GM18858 (cell line): ENCODE measurements around the gene PAF1.
A peak's percentile ranks its signal among the peaks of the same experiment; 100 is the strongest.

Experiments used
- ATAC-seq: cut with Tn5 transposase; IDR thresholded peaks from one replicate; pipeline ENCODE4 v1.9.1; 2021; ENCODE audit not compliant: unreplicated experiment

Gene PAF1

GRCh38 chr19:39406656-39407409, 15.9 kb upstream of the PAF1 start, which contains the start of gene ZFP36:
Gene ZFP36 (plus strand): TSS chr19:39406847. CDS start chr19:39406905, 58 bp downstream.
- ATAC-seq = no peak

- no peak for ATAC-seq
Observed at GRCh38 chr19:39405958-39406655, 15.2 kb upstream of the PAF1 start.

- ATAC-seq = no peak
Observed at GRCh38 chr19:39405261-39405957, 14.5 kb upstream of the PAF1 start.

- ATAC-seq = no peak
Observed at GRCh38 chr19:39403331-39404312, 12.7 kb upstream of the PAF1 start.

DNA sequence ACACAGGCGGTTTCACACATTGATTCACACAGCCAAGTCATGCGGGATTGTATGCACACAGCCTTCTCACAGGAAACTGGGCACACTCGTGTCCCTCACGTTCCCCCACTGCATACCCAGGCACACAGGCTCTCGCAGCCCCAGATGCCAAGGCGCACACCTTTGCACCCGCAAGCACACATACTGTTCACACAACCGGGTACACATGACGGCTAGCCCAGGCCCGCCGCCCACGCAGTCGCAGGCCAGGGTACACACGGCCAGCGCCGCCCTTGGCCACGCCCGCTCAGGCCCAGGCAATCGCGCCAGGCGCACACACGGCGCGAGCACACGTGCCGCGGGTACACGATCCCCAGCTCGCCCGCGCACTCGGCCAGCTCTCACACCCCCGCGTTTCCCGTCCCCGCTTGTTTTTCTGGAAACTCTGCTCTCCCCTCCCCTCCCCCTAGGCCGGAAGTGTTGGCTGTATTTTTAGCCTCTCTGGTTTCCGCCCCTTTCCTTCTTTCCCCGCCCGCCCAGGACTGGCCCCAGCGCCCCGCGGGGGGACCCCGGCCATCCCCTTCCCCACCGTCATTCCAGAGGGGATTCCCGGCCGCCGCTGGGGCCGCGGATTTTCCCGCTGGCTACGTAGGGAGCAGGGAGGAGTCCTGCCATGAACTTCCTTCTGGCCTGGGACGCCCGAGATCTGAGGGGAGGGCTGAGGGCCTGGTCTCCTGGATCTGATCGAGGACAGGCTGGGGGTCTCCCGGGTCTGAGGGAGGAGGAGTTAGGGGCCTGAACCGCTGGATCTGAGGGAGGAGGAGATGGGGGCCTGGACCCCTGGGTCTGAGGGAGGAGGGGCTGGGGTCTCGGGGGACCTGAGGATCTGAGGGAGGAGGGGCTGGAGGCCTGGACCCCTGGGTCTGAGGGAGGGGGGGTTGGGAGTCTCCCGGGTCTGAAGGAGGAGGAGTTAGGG, 11.7 kb upstream of the PAF1 start:
- no peak for ATAC-seq

GRCh38 chr19:39401549-39402345, 10.8 kb upstream of the PAF1 start:
- no peak for ATAC-seq

GRCh38 chr19:39401070-39401548, 10.2 kb upstream of the PAF1 start:
- ATAC-seq = no peak

- no peak for ATAC-seq
Observed at GRCh38 chr19:39400061-39400460, 9.2 kb upstream of the PAF1 start.

GRCh38 chr19:39399668-39400050, 8.8 kb upstream of the PAF1 start:
- no peak for ATAC-seq

DNA sequence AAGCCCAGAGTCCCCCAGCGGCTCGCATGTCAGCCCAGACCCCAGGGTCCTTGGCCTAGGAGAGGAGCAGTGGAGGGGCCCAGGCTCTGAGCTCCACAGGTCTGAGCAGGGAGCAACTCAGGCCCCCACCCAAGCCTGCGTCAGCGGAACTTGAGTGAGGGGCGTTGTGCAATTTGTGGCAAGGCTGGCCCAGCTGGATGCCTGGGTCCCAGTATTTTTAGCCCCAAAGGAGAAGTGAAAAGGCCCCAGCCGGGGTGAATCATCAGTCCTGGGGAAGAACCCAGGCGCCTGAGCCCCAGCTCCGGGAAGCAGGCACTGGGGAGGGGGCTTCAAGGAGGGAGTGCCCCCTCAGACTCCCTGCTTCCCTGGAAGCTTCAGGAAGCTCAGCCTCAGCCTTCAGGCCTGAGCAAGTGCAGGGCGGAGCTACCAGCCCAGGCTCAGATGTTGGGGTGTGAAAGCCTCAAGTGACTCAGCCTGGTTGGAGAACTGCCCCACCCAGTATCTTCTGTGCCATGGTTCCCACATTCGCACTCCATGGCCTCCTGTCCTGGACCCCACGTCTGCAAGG, 7.5 kb upstream of the PAF1 start:
- no peak for ATAC-seq

- ATAC-seq = peak; percentile 29
Observed at GRCh38 chr19:39397360-39398296, 6.7 kb upstream of the PAF1 start.

DNA sequence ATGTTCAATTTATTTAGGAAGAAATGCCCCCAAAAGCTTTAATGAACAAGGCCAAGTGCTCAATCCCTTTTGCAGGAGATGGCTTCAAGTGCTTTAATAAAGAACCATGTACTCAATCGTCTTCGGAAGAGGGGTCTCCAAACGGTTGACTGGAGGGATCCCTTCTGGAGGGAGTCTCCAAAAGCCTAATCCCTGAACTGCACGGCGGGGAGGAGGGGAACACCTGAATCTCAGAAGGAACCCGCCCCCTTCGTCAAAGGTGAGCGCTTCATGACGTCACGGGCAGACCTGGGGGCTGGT, 505 bp downstream of the PAF1 start:
- ATAC-seq = no peak

GRCh38 chr19:39389631-39390414, 1.1 kb downstream of the PAF1 start:
- ATAC-seq = no peak

DNA sequence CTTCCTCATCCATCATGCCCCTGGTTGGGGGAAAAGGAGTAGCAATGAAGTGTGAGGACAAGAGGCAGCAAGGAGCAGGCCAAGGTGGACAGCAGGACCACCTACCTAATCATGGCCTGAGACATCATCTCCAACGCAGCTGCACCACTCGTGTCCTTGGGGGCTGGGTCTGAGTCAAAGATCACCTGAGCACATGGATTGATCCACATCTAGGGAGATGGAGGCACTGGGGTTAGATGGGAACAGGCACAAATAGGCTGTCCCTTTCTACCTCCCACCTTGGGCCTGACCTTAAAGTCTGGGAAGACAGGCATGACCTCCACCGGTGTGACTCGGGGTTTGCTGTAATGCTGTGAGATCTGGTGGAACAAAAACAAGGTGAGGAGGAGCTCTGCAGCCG, 2.2 kb downstream of the PAF1 start:
- no peak for ATAC-seq

DNA sequence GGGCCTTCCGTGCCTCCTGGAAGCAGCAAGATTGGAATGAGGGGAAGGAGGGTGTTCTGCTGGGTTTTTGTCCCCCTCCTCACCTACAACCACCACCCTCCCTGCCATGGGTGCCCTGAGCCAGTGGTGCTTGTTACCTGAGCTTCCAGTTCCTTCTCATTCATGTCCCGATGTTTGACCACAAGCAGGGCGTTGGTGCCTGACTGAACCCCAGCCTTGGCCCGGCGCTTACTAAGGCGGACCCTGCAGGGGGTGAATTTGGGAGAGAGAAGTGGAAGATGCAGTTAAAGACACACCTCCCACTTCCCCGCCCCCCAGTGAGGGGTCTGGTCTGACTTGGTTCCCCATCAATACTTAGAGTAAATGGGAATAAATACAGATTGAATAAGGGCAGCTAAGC, 4.3 kb downstream of the PAF1 start:
- ATAC-seq = no peak

DNA sequence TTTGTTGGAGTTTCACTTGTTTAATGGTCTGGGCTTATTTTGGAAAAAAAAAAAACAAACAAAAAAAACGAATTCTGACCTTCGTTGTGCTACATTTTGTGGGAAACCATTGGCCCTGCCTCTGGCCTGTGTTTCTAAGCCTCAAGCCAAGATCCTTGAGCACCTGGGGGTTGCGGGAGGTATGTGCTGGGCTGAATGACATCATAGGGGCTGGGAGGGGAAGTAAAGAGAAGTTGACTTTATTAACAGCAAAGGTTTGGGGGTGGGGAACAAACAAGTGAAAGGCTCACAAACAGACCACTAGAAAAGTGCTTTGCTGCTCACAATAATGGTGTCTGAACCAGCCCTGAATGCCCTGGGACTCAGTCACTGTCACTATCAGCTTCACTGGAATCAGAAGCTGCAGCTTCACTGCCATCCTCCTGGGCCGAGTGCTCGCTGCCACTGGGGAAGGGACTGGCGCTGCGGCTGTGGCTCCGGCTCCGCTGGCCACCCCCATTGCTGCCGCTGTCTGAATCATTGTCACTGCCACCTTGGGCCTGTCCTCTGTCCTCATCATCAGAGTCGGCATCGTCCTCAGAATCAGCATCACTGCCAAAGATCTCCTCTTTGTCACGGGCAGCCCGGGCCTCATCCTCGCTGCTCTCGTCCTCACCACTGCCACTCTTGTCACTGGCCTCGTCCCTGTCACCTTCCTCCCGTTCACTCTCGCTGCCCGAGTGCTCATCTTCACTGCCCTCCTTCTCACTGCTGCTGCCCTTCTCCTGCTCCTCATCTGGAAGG, 5.1 kb downstream of the PAF1 start:
- ATAC-seq = no peak
